Kidney epithelial cell (primary cell): ENCODE results near the gene RERGL. TPM values are rescaled to one million over a fixed set of nuclear protein-coding genes. Genes with fewer than 3 reads are reported as not detected.

Experiments
- DNase-seq: peaks from one replicate; pipeline ENCODE4 v3.0.0-alpha.2; 2010; ENCODE audit warnings: low read depth
- H3K27me3 ChIP-seq: 2 replicates; pipeline ENCODE4 v1.6.0; 2011; ENCODE audit warnings: low read length; ENCODE audit not compliant: control insufficient read depth, insufficient read depth
- H3K36me3 ChIP-seq: 2 replicates; pipeline ENCODE4 v1.5.1; 2011; ENCODE audit warnings: low read length; ENCODE audit not compliant: control insufficient read depth, insufficient read depth
- H3K4me3 ChIP-seq: 2 replicates; pipeline ENCODE4 v1.5.1; 2011; ENCODE audit warnings: low read depth, mild to moderate bottlenecking, control low read depth, low read length
- total RNA-seq: library from RNA; depleted of rRNA; stranded (reverse); fragments of >200 nt; gene quantifications from 2 replicates; pipeline ENCODE4 v1.2.3, GENCODE V29; 2015
- TF ChIP-seq, protein P1 (sequence below): IDR thresholded peaks from 2 replicates; pipeline ENCODE4 v1.5.1; 2011; ENCODE audit warnings: mild to moderate bottlenecking, moderate library complexity, low read length, control low read depth, inconsistent platforms; ENCODE audit not compliant: insufficient read depth, poor library complexity, severe bottlenecking

RERGL gene
- not detected in 2 replicates for total RNA-seq

GRCh38 chr12:18090093-18090492, at the start of gene RERGL:
Gene RERGL, minus strand, starts transcription at chr12:18090193. Its CDS starts 53 bp downstream, at chr12:18090140.
- TF ChIP-seq, protein P1, sequence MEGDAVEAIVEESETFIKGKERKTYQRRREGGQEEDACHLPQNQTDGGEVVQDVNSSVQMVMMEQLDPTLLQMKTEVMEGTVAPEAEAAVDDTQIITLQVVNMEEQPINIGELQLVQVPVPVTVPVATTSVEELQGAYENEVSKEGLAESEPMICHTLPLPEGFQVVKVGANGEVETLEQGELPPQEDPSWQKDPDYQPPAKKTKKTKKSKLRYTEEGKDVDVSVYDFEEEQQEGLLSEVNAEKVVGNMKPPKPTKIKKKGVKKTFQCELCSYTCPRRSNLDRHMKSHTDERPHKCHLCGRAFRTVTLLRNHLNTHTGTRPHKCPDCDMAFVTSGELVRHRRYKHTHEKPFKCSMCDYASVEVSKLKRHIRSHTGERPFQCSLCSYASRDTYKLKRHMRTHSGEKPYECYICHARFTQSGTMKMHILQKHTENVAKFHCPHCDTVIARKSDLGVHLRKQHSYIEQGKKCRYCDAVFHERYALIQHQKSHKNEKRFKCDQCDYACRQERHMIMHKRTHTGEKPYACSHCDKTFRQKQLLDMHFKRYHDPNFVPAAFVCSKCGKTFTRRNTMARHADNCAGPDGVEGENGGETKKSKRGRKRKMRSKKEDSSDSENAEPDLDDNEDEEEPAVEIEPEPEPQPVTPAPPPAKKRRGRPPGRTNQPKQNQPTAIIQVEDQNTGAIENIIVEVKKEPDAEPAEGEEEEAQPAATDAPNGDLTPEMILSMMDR = no peak
- H3K27me3 ChIP-seq = no peaks in the 10 kb centered on the region
- DNase-seq = no peak
- no peaks in the 10 kb centered on the region for H3K36me3 ChIP-seq
- no peak within 1 kb of the TSS for H3K4me3 ChIP-seq

- TF ChIP-seq, protein P1 = no peak
- no peaks in the 10 kb centered on the region for H3K27me3 ChIP-seq
- no peak overlapping the region for H3K4me3 ChIP-seq
- H3K36me3 ChIP-seq = no peaks in the 10 kb centered on the region
- DNase-seq = no peak
Measured at GRCh38 chr12:18139254-18139653, 49.3 kb upstream of the RERGL start.

DNA sequence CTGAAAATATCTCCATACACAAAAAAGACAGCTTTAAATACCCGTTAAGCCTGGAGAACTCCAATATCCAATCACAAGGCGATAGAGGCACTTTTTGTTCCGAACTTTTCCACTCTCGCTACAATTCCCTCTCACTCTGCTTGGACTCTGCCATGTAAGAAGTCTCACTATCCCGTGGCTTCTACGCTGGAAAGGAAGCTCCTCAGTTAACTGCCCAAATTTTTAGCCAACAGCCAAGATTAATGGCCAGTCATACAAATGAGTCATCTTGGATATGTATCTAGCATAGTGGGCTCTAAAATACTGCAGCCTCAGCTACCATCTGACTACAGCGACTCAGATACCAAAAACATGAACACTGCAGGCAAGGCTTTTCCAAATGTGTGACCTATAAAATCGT, 45.5 kb upstream of the RERGL start:
- Histone ChIP-seq H3K36me3 (no peaks in the 10 kb centered on the region), H3K27me3 (no peaks in the 10 kb centered on the region), H3K4me3 (no peak overlapping the region)
- DNase-seq = no peak
- TF ChIP-seq, protein P1 = no peak

- H3K36me3 ChIP-seq = no peaks in the 10 kb centered on the region
- no peak overlapping the region for H3K4me3 ChIP-seq
- no peaks in the 10 kb centered on the region for H3K27me3 ChIP-seq
- DNase-seq = no peak
- TF ChIP-seq, protein P1 = no peak
Measured at GRCh38 chr12:18135086-18135485, 45.1 kb upstream of the RERGL start.

GRCh38 chr12:18130851-18131250, 40.9 kb upstream of the RERGL start:
- TF ChIP-seq, protein P1 = no peak
- Histone ChIP-seq H3K4me3 (no peak overlapping the region), H3K27me3 (no peaks in the 10 kb centered on the region), H3K36me3 (no peaks in the 10 kb centered on the region)
- no peak for DNase-seq

GRCh38 chr12:18123707-18124106, 33.7 kb upstream of the RERGL start:
- no peaks in the 10 kb centered on the region for H3K27me3 ChIP-seq
- no peak for DNase-seq
- H3K36me3 ChIP-seq = no peaks in the 10 kb centered on the region
- TF ChIP-seq, protein P1 = no peak
- H3K4me3 ChIP-seq = no peak overlapping the region
